Heart left ventricle (tissue), 16 donors: ENCODE results near the gene CAPN2. TPM values are rescaled to one million over a fixed set of nuclear protein-coding genes. Genes with fewer than 3 reads are reported as not detected.

ENCODE experiments used
- ATAC-seq, 4 donors: fragments of 200-7000 bp; cut with Tn5 transposase; one replicate each; pipeline ENCODE4 v1.9.1; 2020 to 2022; ENCODE audit warnings: moderate library complexity in 4 of 4, mild to moderate bottlenecking in 3 of 4, moderate number of reproducible peaks in 1 of 4
- DNase-seq, 5 donors: peaks; one replicate each; pipeline ENCODE4 v3.0.0-alpha.2; 2020
- H3K27ac ChIP-seq, 12 donors: fragments of 200-600 bp; sonication (generic) in 4 of 12; one replicate each; pipeline versions ENCODE4 v1.5.0 to v1.8.0; 2016 to 2022; ENCODE audit warnings: mild to moderate bottlenecking in 2 of 12
- H3K27me3 ChIP-seq, 9 donors: fragments of 200-600 bp; sonication (generic) in 2 of 9; one replicate each; pipeline versions ENCODE4 v1.5.1 to v1.8.0; 2016 to 2022; ENCODE audit warnings: mild to moderate bottlenecking in 3 of 9
- H3K36me3 ChIP-seq, 9 donors: fragments of 200-600 bp; sonication (generic) in 2 of 9; one replicate each; pipeline versions ENCODE4 v1.5.0 to v1.8.0; 2018 to 2022; ENCODE audit warnings: mild to moderate bottlenecking in 2 of 9
- H3K4me1 ChIP-seq, 12 donors: fragments of 200-600 bp; sonication (generic) in 4 of 12; one replicate each; pipeline versions ENCODE4 v1.5.0 to v1.8.0; 2016 to 2022; ENCODE audit warnings: mild to moderate bottlenecking in 3 of 12
- H3K4me3 ChIP-seq, 12 donors: fragments of 200-600 bp; sonication (generic) in 4 of 12; one replicate each; pipeline versions ENCODE4 v1.5.0 to v1.8.0; 2017 to 2022; ENCODE audit warnings: mild to moderate bottlenecking in 9 of 12, moderate library complexity in 4 of 12
- H3K9me3 ChIP-seq, 12 donors: fragments of 200-600 bp; sonication (generic) in 4 of 12; one replicate each; pipeline versions ENCODE4 v1.5.0 to v1.8.0; 2016 to 2022; ENCODE audit warnings: mild to moderate bottlenecking in 1 of 12
- POLR2A ChIP-seq, 2 donors: fragments of 450-650 bp; IDR thresholded peaks; one replicate each; pipeline ENCODE4 v1.6.1; 2017; ENCODE audit warnings: antibody characterized with exemption in 2 of 2, mild to moderate bottlenecking in 2 of 2, moderate library complexity in 2 of 2
- WGBS, 4 donors: extraction: QIAGEN DNeasy Blood & Tissue Kit in 2 of 4; methylation state at CpG; one replicate each; pipeline versions ENCODE4 v1.1.5 to v1.1.7; 2013 to 2018; 5-methylcytosine and 5-hydroxymethylcytosine counted together
- intact Hi-C, 10 donors: fragments of 100-400 bp; cut with DNase I; formaldehyde crosslinking; loops; one replicate each; pipeline versions ENCODE4 v1.11.1 to v1.14.2; 2022
- polyA plus RNA-seq, 2 donors: library from polyadenylated mRNA; stranded (reverse); fragments of 200-250 nt; gene quantifications; one replicate each; pipeline ENCODE4 v1.2.3, GENCODE V29; 2013
- total RNA-seq, 9 donors: library from RNA; depleted of rRNA in 2 of 9; stranded (reverse); fragments of >200 nt in 2 of 9; fragmentation: NEBNext Ultra II Directional in 3 of 9; extraction: Animal tissue kit (Norgen Biotek cat#: 25700) in 3 of 9; gene quantifications; one replicate each; pipeline versions ENCODE4 v1.1.0 to v1.2.4, GENCODE V29; 2016 to 2023
- TF ChIP-seq, protein P1 (sequence below), 12 donors: fragments of 200-600 bp; sonication (generic) in 4 of 12; IDR thresholded peaks; one replicate each; pipeline versions ENCODE4 v1.5.0 to v1.8.0; 2018 to 2022; ENCODE audit warnings: antibody characterized with exemption in 12 of 12, mild to moderate bottlenecking in 5 of 12
- donor health status: ischemic (EF 13 %, LVEDD 7.1; RV severe dilation, severe dysfunction).
- donor health status: healthy with polysubstance abuse.
- donor health status: DM: no; HTN: yes; CAD: no.
- donor health status: DM: no; HTN: no; CAD: no.
- donor health status: ischemic (EF 25% LVEDD 6.9; RV normal size, moderate dysfunction).
- donor health status: ischemic (EF 25% LVEDD 5.7; RV mildly dilated, moderate dysfunction).
- donor health status: healthy.
- donor health status: DM: yes; HTN: yes; CAD: no.
- donor health status: ischemic (EF 35%, LVEDD 5.7; RV mildly dilated, moderate dysfunction).
- donor health status: nonischemic (EF 11% LVEDD 7.7; RV severe dilation, severe dysfunction).
- donor health status: DM: yes; HTN: yes; CAD: no.
- donor health status: PGD.
- donor health status: ischemic (EF 29% LVEDD 5.4; RV normal size, mild dysfunction).
- donor health status: nonischemic (EF 23%, LVEDD 6.1; RV moderate dilation, normal function).

Gene CAPN2
- total and polyA plus RNA-seq, 11 donors = 54.4 to 115 (median 81.8) TPM

DNA sequence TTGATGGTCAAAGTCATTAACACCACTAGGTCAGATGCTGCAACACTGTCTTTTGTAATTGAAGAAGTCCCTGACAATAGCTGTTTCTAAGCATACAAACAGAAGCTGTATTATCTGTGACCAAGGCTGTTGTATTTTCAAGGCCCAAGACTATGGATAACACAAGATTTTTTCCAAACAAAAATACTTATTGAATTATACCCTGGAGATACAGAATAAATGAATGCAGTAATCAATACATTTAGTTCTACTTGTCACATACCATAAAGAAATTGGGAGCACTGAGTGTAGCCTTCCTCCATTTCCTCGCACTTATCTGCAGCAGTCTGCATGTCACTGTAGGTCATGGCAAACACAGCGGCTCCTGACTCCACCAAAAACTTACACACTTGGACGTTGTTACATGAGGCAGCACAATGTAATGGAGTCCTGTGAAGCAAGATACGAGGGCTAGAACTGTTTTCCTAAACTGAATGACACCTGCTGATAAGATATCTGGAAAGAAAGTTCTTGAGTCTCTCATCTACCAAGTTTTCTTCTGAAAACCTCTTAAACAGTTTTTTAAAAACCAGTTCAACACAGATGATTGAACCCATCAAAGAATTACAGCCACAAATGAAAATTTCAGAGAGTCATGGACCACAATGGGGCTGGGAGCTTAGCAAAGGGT, 76.5 kb downstream of the CAPN2 start:
- no peaks in the 10 kb centered on the region for H3K4me1 ChIP-seq
- peaks cover 0 to 90% (median 73%) of the 10 kb centered on the region in 9 donors for H3K36me3 ChIP-seq
- H3K27me3 ChIP-seq = no peaks in the 10 kb centered on the region
- no peaks in the 10 kb centered on the region for H3K9me3 ChIP-seq
- H3K4me3 ChIP-seq = no peak overlapping the region
- ATAC-seq (no peak), DNase-seq (no peak)
- WGBS, 4 donors = 71 to 81% (median 77%) methylated on average over 4 of the region's 4 CpGs
- no peak overlapping the region for H3K27ac ChIP-seq
- intact Hi-C loops = no loop called here
- TF ChIP-seq, protein P1, sequence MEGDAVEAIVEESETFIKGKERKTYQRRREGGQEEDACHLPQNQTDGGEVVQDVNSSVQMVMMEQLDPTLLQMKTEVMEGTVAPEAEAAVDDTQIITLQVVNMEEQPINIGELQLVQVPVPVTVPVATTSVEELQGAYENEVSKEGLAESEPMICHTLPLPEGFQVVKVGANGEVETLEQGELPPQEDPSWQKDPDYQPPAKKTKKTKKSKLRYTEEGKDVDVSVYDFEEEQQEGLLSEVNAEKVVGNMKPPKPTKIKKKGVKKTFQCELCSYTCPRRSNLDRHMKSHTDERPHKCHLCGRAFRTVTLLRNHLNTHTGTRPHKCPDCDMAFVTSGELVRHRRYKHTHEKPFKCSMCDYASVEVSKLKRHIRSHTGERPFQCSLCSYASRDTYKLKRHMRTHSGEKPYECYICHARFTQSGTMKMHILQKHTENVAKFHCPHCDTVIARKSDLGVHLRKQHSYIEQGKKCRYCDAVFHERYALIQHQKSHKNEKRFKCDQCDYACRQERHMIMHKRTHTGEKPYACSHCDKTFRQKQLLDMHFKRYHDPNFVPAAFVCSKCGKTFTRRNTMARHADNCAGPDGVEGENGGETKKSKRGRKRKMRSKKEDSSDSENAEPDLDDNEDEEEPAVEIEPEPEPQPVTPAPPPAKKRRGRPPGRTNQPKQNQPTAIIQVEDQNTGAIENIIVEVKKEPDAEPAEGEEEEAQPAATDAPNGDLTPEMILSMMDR (IDR thresholded peaks at IDR 0.05) = no peak
- TF ChIP-seq POLR2A (IDR thresholded peaks at IDR 0.05) = no peak

- 64 to 79% (median 73%) methylated on average over 2 of the region's 2 CpGs for WGBS, 4 donors
- no peaks in the 10 kb centered on the region for H3K27me3 ChIP-seq
- H3K27ac ChIP-seq = no peak overlapping the region
- H3K4me1 ChIP-seq = no peaks in the 10 kb centered on the region
- intact Hi-C loops = no loop called here
- TF ChIP-seq POLR2A (IDR thresholded peaks at IDR 0.05) = no peak
- TF ChIP-seq, protein P1 (IDR thresholded peaks at IDR 0.05) = no peak
- H3K36me3 ChIP-seq = peaks cover 0 to 97% (median 77%) of the 10 kb centered on the region in 9 donors
- ATAC-seq (no peak), DNase-seq (no peak)
- no peak overlapping the region for H3K4me3 ChIP-seq
- no peaks in the 10 kb centered on the region for H3K9me3 ChIP-seq
Measured at GRCh38 chr1:223792046-223792445, 79.7 kb downstream of the CAPN2 start.

DNA sequence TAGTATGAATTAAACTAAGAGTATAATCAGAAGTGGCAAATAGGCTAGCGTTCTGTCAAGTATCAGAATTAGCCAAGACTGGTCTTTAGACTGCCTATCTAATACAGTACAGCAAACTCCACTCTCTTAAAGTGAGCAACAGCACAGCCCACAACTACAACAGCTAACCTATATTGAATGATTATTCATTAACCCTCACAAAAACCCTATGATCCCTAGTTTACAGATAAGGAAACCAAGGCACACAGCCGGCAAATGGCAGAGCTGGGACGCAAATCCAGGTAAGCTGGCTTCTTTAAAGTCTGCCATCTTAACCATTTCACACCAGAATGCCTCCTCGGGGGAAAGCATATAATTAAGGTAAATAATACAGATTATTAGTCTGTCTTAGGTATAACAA, 81.4 kb downstream of the CAPN2 start:
- Histone ChIP-seq H3K27me3 (no peaks in the 10 kb centered on the region), H3K36me3 (peaks cover 0 to 97% (median 79%) of the 10 kb centered on the region in 9 donors), H3K4me1 (no peaks in the 10 kb centered on the region), H3K27ac (no peak overlapping the region), H3K4me3 (no peak overlapping the region), H3K9me3 (no peaks in the 10 kb centered on the region)
- no peak for ATAC-seq
- DNase-seq = no peak
- TF ChIP-seq, protein P1 (IDR thresholded peaks at IDR 0.05) = no peak
- TF ChIP-seq POLR2A (IDR thresholded peaks at IDR 0.05) = no peak
- intact Hi-C loops = no loop called here
- WGBS, 4 donors = 94 to 96% (median 95%) methylated on average over 4 of the region's 4 CpGs

- TF ChIP-seq, protein P1 (IDR thresholded peaks at IDR 0.05) = no peak
- no peak for TF ChIP-seq POLR2A (IDR thresholded peaks at IDR 0.05)
- Histone ChIP-seq H3K36me3 (peaks cover 0 to 97% (median 79%) of the 10 kb centered on the region in 9 donors), H3K4me1 (no peaks in the 10 kb centered on the region), H3K9me3 (no peaks in the 10 kb centered on the region), H3K27ac (no peak overlapping the region), H3K4me3 (no peak overlapping the region), H3K27me3 (no peaks in the 10 kb centered on the region)
- ATAC-seq = no peak
- whole genome bisulfite sequencing, 4 donors = 87 to 92% (median 90%) methylated on average over 9 of the region's 9 CpGs
- DNase-seq = no peak
- intact Hi-C loops = no loop called here
Measured at GRCh38 chr1:223794136-223794880, 82.0 kb downstream of the CAPN2 start.
